NB4 (cell line): ENCODE results near the gene TBX21.

Source experiments
- DNase-seq: peaks from one replicate; pipeline ENCODE4 v3.0.0; 2010; ENCODE audit warnings: low read depth
- H3K4me3 ChIP-seq: one replicate; pipeline ENCODE4 v1.5.1; 2011; ENCODE audit warnings: mild to moderate bottlenecking, low read depth, low read length, moderate library complexity
- CTCF ChIP-seq: IDR thresholded peaks from one replicate; pipeline ENCODE4 v1.5.1; 2012; ENCODE audit warnings: low read depth, low read length
- MAX ChIP-seq: IDR thresholded peaks from 2 replicates; pipeline ENCODE4 v1.6.1; 2011; ENCODE audit warnings: low read depth, low read length
- MYC ChIP-seq: IDR thresholded peaks from 2 replicates; pipeline ENCODE4 v1.6.1; 2011; ENCODE audit warnings: low read depth, low read length
- POLR2A ChIP-seq: IDR thresholded peaks from 2 replicates; pipeline ENCODE4 v1.6.1; 2011; ENCODE audit warnings: mild to moderate bottlenecking; ENCODE audit not compliant: insufficient read length; ENCODE audit errors: extremely low read depth

Gene TBX21

GRCh38 chr17:47741793-47742145, 8.7 kb downstream of the TBX21 start:
- no peak overlapping the region for H3K4me3 ChIP-seq
- no peak for DNase-seq
- TF ChIP-seq MYC = no peak
- TF ChIP-seq MAX = no peak
- TF ChIP-seq CTCF = no peak
- TF ChIP-seq POLR2A = no peak

DNA sequence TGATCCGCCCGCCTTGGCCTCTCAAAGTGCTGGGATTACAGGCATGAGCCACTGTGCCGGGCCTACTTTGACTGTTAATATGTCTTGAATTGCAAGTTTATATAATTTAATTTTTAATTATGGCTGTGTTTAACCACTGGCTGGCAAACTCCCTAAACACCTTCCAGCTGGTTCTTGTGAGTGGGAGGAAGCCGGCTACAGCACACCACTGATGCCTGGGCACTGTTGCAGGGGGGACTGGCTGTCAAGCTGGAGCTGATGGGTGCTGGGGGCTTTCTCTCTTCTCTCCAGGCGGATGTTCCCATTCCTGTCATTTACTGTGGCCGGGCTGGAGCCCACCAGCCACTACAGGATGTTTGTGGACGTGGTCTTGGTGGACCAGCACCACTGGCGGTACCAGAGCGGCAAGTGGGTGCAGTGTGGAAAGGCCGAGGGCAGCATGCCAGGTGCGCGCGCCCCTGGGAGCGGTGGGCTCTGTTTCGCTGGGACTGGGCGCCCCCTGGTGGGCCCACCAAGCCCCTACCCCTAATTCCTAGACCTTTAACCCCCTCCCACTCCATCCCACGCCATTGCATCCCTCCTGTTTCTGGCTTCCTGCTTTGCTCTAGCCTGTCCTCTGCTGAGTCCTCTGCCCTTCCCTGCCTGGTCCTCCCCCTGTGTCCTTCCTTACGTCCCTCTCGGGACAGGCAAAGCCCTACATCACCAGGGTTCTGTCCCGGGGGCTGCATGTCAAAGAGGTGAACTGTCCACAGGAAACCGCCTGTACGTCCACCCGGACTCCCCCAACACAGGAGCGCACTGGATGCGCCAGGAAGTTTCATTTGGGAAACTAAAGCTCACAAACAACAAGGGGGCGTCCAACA, 9.5 kb downstream of the TBX21 start:
- TF ChIP-seq MYC = no peak
- peak; percentile 31 for TF ChIP-seq CTCF
- no peak overlapping the region for H3K4me3 ChIP-seq
- peak; percentile 56 for DNase-seq

DNA sequence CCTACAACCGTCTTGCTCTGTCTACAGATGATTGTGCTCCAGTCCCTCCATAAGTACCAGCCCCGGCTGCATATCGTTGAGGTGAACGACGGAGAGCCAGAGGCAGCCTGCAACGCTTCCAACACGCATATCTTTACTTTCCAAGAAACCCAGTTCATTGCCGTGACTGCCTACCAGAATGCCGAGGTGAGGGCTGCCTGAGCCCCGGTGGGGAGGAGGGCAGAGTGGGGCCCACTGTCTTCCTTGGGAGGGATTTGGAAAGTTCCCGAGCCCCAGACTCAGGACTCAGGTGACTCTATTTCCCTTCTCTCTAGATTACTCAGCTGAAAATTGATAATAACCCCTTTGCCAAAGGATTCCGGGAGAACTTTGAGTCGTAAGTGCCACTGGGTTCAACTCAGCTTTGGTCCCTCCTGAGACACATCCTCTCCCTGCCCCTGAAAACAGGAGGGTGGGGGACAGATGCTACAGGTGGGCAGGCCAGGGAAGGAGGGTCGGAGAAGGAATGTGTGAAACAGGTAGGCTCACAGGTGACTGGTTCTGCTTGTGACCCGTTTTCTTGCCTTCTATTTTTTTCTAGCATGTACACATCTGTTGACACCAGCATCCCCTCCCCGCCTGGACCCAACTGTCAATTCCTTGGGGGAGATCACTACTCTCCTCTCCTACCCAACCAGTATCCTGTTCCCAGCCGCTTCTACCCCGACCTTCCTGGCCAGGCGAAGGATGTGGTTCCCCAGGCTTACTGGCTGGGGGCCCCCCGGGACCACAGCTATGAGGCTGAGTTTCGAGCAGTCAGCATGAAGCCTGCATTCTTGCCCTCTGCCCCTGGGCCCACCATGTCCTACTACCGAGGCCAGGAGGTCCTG, 11.4 kb downstream of the TBX21 start:
- H3K4me3 ChIP-seq = no peak overlapping the region
- no peak for TF ChIP-seq MYC
- TF ChIP-seq CTCF = no peak
- no peak for TF ChIP-seq MAX
- peak; percentile 44 for DNase-seq

DNA sequence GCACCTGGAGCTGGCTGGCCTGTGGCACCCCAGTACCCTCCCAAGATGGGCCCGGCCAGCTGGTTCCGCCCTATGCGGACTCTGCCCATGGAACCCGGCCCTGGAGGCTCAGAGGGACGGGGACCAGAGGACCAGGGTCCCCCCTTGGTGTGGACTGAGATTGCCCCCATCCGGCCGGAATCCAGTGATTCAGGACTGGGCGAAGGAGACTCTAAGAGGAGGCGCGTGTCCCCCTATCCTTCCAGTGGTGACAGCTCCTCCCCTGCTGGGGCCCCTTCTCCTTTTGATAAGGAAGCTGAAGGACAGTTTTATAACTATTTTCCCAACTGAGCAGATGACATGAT, 12.0 kb downstream of the TBX21 start:
- TF ChIP-seq MAX (no peak), CTCF (no peak), POLR2A (no peak), MYC (no peak)
- no peak for DNase-seq
- H3K4me3 ChIP-seq = no peak overlapping the region

DNA sequence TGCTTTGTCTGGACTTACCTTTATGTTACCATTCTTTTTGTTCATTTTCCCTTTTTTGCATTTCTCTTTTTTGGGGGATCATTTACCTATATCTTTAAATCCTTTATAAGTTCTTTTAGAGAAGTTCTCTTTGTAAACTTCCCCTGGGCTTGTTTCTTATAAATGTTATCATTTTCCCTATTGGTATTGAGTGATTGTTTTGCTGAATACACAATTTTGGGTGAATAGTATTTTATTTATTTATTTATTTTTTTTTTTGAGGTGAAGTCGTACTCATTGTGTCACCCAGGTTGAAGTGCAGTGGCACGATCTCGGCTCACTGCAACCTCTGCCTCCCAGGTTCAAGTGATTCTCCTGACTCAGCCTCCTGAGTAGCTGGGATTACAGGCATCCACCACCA, 18.4 kb downstream of the TBX21 start:
- DNase-seq = no peak
- no peak overlapping the region for H3K4me3 ChIP-seq
- no peak for TF ChIP-seq CTCF
- TF ChIP-seq MYC = no peak
- no peak for TF ChIP-seq MAX
- TF ChIP-seq POLR2A = no peak
